Ishikawa (cell line): ENCODE results near the gene TLR4.

Experiments
- CEBPB ChIP-seq: IDR thresholded peaks from 2 replicates; pipeline ENCODE4 v1.6.1; 2012
- EP300 ChIP-seq: IDR thresholded peaks from 2 replicates; pipeline ENCODE4 v1.6.1; 2012; ENCODE audit warnings: borderline replicate concordance
- NFIC ChIP-seq: IDR thresholded peaks from 2 replicates; pipeline ENCODE4 v1.6.1; 2012
- ZBTB7A ChIP-seq: IDR thresholded peaks from 2 replicates; pipeline ENCODE4 v1.6.1; 2012; ENCODE audit warnings: low read depth
- TF ChIP-seq, protein P1 (sequence below): IDR thresholded peaks from 2 replicates; pipeline ENCODE4 v1.6.1; 2012; ENCODE audit warnings: low read depth, mild to moderate bottlenecking
- TF ChIP-seq, protein P2 (sequence below): IDR thresholded peaks from 2 replicates; pipeline ENCODE4 v1.6.1; 2012

DNA sequence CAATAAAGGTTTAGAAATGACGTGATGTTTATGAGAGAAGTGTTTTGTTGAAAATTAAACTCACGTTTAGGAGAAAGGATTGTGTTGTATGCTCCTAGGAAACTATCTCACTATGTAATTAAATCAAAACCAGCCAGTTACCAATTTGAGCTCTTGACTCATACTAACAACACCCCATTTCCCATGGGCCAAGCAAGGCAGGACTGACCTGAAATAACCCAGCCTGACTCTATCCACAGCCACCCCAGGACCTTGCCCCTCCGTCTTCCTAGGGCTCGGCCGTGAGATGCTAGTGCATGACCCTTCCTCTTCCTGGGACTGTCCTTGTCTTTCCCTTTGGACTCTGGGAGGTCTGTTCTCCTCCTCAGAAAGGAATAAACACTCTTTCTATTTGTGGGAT, 16.4 kb downstream of the TLR4 start:
- TF ChIP-seq EP300 (no peak), ZBTB7A (no peak), CEBPB (no peak), NFIC (no peak)
- TF ChIP-seq, protein P1, sequence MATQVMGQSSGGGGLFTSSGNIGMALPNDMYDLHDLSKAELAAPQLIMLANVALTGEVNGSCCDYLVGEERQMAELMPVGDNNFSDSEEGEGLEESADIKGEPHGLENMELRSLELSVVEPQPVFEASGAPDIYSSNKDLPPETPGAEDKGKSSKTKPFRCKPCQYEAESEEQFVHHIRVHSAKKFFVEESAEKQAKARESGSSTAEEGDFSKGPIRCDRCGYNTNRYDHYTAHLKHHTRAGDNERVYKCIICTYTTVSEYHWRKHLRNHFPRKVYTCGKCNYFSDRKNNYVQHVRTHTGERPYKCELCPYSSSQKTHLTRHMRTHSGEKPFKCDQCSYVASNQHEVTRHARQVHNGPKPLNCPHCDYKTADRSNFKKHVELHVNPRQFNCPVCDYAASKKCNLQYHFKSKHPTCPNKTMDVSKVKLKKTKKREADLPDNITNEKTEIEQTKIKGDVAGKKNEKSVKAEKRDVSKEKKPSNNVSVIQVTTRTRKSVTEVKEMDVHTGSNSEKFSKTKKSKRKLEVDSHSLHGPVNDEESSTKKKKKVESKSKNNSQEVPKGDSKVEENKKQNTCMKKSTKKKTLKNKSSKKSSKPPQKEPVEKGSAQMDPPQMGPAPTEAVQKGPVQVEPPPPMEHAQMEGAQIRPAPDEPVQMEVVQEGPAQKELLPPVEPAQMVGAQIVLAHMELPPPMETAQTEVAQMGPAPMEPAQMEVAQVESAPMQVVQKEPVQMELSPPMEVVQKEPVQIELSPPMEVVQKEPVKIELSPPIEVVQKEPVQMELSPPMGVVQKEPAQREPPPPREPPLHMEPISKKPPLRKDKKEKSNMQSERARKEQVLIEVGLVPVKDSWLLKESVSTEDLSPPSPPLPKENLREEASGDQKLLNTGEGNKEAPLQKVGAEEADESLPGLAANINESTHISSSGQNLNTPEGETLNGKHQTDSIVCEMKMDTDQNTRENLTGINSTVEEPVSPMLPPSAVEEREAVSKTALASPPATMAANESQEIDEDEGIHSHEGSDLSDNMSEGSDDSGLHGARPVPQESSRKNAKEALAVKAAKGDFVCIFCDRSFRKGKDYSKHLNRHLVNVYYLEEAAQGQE, result no peak
- TF ChIP-seq, protein P2, sequence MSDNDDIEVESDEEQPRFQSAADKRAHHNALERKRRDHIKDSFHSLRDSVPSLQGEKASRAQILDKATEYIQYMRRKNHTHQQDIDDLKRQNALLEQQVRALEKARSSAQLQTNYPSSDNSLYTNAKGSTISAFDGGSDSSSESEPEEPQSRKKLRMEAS, result no peak
